ENCODE results near the gene WDFY1.

DNA sequence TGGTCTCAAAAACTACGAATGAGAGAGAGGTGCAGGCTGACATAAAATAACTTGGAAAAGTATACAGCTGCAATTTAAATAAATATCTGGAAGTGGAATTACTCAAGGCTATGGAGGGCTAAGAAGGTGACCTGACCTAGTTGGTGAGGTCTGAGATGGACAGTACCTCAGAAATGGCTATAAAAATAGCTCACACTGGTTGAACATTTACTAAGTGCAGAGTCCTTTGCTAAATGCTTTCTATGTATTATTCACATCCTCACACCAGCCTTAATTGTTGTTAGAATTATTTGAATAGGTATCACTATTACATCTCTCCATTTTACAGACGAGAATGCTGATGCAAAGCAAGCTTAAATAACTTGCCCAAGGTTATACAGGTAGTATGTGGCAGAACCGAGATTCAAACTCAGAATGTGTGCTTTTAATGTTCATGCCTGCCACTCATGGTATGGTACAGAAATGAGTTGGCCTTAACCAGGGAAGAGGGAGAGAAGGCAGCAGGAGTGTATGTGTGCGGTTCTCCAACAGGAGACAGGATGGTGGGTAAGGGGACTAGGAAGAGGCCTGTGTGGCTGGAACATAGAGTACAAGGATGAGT, 49.5 kb upstream of the WDFY1 start:
- no peak for TF ChIP-seq EZH2 (IDR thresholded peaks at IDR 0.05; ENCODE audit: insufficient read depth, low read length)
- TF ChIP-seq, protein P1, sequence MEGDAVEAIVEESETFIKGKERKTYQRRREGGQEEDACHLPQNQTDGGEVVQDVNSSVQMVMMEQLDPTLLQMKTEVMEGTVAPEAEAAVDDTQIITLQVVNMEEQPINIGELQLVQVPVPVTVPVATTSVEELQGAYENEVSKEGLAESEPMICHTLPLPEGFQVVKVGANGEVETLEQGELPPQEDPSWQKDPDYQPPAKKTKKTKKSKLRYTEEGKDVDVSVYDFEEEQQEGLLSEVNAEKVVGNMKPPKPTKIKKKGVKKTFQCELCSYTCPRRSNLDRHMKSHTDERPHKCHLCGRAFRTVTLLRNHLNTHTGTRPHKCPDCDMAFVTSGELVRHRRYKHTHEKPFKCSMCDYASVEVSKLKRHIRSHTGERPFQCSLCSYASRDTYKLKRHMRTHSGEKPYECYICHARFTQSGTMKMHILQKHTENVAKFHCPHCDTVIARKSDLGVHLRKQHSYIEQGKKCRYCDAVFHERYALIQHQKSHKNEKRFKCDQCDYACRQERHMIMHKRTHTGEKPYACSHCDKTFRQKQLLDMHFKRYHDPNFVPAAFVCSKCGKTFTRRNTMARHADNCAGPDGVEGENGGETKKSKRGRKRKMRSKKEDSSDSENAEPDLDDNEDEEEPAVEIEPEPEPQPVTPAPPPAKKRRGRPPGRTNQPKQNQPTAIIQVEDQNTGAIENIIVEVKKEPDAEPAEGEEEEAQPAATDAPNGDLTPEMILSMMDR (IDR thresholded peaks at IDR 0.05; ENCODE audit: insufficient read depth, low read depth, low read length): no peak

All from astrocyte (in vitro differentiated cells and primary cell).